HG02970 (cell line): ENCODE results near the gene TSTD2.
"Not testable (repeated sequence)": the region's sequence is repeated elsewhere in the genome, so short reads cannot be mapped to it uniquely, and the experiment has no call there.

Experiments
- ATAC-seq: cut with Tn5 transposase; IDR thresholded peaks from one replicate; pipeline ENCODE4 v1.9.1; 2021; ENCODE audit warnings: mild to moderate bottlenecking, moderate library complexity, moderate number of reproducible peaks; ENCODE audit not compliant: unreplicated experiment, low FRiP score

TSTD2 gene

DNA sequence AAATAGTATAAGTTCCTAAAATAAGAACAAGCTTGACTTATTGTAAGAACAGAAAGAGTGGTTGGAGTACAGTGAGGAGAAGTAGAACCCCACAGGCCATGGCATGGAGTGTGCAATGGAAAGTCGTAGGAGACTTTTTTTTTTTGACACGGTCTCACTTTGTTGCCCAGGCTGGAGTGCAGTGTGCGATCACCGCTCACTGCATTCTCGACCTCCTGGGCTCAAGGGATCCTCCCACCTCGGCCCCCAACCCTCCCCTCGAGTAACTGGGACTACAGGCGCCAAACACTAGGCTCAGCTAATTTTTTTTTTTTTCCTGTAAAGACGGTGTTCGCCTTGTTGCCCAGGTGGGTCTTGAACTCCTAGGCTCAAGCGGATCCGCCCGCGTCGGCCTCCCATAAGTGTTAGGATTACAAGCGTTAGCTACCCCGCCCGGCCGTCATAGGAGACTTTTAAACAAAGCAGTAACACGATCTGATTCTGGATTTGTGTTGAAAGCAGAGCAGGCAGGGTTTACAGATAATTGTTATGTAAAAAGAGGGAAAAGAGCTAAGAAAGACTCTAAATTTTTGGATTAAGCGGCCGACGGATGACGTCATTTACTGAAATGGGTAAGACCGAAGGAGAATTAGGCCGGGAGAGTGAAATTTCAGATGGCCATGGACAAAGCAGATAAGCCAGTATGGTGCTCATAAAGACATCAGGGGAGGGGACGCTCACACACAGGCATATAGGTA, 752 bp downstream of the TSTD2 start:
- ATAC-seq = peak; percentile 17

DNA sequence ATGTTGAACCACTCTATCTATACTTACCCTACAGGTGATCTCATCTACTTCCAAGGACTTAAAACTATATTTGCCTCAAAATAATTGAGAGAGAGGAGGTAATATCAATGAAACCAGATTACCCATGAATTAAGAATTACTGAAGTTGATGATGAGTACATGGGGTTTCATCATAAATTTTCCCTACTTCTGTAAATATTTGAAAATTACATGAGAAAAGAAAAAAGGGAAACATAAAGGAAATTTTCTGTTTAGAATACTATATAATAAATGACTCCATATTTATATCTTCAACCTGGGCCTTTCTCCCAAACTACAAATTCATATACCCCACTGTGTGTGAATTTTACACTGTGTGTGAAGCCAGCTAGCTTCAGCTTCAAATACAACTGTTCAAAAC, 2.6 kb downstream of the TSTD2 start:
- no peak for ATAC-seq

DNA sequence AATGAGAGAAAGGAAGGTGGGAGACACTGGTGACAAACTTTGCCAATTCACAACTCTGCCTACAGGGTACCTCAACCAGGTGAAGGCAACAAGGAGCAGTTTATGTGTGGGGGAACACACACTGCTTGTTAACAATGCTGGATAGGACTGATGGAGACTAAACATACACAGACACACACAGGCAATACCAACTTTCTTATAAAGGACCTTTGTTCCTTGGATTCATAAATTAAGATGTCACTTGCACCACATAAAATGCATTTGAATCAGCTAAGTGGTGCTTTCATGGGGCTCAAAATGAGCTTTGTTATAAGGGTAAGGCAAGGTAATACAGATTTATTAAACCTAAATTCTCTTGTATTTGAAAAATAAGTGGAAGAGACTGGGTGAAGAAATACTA, 4.0 kb downstream of the TSTD2 start:
- ATAC-seq = no peak

DNA sequence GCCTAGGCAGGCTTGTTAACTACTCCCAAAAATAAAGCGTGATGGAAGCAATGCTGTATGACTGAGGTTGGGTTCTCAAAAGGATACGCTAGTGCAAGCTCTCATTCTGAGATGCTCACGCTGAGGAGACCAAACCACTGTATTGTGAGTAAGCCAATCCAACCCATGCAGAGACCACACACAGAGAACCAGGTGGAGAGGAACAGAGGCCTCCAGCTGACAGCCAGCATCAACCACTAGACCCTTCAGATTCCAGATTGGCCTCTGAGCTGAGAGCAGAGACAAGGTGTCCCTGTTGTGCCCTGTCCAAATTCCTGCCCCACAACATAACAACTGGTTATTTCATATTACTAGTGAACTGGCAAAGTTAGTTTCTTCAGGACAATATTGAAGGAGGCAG, 4.5 kb downstream of the TSTD2 start:
- no peak for ATAC-seq

DNA sequence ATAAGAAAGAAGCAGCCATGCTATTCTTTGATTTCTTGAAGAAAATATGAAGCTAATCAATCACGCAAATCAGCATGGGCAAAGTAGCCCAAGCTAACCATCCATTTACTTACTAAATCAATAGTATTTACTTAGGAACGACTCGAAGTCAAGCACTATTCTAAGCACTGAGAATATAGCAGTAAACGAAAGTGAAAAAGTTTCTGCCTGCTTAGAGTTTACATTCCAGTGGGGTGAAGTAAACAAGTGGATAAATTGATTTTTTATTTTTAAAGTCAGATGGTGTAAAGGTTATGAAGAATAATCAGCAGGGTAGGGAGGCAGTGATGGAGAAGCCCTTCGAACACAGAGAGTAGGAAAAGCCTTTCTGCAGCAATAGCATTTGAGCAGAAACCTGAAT, 5.5 kb downstream of the TSTD2 start:
- ATAC-seq = no peak

DNA sequence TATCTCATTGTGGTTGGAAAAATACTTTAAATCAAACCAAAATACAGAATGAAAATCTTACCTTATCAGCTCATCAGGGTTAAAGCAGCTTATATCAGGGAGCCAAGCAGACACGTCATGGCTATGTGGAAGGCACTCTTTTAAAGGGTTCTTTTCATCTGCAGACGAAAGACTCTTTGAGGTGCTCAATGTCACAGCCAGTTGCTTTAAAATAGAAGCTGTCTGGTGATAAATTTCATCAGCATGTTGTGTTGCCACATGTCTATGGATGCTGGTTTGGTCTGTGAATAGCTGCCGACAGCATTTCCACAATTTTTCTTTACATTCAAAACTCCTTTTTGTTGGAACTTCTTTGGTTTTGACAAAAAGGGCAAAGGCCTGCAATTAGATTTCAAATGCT, 7.5 kb downstream of the TSTD2 start:
- no peak for ATAC-seq

DNA sequence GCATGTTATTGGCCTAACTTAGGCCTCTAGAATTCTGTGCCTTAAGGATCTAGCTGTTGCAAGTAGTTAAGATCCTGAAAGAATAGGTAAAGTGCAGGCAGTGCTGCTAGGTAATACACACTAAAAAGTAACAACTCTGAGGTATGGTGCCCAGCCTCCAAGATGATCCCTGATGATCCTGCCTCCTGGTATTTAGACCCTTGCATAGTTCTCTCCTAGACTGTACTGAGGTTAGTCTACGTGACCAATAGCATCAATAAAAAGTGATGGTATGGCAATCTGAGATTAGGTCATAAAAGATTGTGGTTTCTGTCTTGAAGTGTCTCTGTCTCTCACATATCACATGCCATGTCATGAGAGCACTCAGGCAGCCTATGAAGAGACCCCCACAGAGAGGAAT, 9.2 kb downstream of the TSTD2 start:
- no peak for ATAC-seq

DNA sequence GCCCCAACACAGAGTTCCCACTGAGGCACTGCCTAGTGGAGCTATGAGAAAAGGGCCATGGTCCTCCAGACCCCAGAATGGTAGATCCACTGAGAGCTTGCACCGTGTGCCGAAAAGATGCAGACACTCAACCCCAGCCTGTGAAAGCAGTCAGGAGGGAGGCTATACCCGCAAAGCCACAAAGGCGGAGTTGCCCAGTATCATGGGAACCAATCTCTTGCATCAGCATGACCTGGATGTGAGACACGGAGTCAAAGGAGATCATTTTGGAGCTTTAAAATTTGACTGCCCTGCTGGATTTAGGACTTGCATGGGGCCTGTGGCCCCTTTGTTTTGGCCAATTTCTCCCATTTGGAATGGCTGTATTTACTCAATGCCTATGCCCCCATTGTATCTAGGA, 10.7 kb downstream of the TSTD2 start:
- not testable (repeated sequence) for ATAC-seq

DNA sequence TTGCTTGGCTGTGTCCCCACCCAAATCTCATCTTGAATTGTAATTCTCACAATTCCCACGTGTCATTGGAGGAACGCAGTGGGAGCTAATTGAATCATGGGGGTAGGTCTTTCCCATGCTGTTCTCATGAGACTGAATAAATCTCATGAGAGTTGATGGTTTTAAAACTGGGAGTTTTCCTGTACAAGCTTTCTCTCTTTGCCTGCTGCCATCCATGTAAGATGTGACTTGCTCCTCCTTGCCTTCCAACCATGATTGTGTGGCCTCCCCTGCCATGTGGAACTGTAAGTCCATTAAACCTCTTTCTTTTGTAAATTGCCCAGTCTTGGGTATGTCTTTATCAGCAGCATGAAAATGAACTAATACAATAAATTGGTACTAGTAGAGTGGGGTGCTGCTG, 13.1 kb downstream of the TSTD2 start:
- ATAC-seq = not testable (repeated sequence)

DNA sequence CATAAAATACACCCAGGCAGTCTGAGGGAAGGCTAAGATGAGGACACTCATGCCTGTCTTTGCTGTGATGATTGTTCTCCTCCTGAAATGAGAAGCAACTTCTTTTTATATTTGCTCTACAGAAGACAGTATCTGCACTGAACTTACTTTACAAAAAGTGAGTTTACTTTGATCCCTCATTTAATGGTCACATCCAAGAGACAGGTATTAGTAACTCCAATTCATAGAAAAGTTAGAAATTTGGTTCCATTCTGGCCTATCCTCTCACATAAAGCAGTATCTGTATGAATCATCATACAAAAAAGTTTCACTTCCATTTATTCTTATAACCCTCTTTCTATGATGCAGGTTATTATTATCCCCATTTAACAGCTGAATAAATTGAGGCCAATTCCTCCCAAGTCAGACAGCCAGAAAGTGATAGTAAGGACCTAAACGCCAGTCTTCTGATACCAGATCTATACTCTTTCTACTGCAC, 15.2 kb downstream of the TSTD2 start:
- ATAC-seq = no peak

DNA sequence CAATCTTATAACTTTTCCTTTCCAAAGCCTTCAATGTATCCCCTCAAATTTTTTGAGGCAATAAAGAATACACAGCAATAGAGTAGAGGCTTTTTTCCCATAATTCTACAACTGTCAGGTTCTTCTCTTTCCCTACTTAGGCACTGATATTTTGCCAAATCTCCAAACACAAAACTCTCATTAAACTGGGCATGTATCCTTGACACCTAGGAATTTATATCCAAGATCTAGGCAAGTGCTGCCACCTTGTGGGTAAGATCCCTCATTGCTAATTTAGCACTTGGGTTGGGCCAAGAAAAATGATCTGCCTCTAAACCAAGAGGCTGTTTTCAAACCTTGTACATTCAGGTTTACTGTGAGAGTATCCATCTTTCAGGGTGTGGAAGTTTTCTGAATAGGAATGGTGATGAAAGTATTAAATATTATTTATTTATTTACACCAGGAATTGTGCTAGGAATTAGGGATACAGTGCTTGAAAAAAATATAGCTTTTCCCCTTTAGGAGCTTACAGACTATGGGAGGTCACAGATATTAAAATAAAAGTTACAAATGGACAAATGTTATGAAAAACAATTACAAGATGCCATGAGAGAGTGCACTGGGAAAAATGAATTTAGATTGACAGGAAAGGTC, 17.6 kb downstream of the TSTD2 start:
- no peak for ATAC-seq

DNA sequence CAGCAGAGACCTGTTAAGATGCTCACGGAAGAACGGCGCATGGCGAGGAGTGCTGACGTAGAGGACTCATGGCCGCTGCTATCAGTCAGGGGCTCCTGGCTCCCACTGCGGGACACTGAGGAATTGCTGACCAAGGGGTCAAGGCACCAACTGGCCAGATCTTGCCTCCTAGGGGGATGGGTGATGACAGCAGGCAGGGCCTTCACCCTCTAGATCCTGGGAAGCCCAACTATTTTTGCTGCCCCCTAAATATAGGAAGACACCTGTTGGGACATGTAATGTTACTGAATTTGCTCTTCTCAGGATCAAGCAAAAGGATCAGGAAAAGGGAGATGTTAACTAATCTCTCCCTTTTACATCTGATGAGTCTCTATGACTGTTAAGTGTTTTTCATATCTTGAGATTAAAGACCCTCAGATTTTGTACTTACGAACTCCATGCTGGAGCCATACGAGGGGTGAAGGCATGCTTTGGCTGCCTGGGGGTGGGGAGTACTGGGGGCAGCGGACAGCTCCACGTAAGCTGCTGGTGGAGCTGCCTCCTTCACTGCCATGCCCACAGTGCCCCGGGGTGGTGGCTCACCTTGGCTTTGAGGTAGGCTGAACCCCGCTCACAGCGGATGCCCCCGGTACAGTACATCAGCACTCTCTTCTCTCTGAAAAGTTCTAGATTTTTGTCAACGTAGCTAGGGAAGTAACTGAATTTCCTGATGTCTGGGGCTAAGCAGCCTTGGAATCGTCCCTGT, 28.1 kb downstream of the TSTD2 start:
- ATAC-seq = no peak

DNA sequence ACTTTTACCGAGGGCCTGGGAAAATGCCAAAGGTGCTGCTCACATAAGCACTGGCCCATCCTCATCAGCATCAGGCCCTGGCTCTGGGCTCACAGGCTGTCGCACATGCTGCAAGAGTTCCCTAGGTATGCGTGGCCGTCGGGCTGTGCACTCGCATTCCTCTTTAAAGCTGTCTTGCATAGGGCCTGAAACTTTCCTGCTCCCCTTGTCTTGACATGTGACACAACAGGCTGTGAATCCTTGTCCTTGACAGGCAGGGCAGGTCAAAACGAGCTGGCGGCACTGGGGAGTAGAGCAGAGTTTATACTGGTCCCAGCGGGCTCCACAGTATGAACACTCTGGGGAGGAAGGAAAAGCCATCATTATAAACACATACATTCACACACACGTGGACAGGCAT, 30.7 kb downstream of the TSTD2 start:
- no peak for ATAC-seq

DNA sequence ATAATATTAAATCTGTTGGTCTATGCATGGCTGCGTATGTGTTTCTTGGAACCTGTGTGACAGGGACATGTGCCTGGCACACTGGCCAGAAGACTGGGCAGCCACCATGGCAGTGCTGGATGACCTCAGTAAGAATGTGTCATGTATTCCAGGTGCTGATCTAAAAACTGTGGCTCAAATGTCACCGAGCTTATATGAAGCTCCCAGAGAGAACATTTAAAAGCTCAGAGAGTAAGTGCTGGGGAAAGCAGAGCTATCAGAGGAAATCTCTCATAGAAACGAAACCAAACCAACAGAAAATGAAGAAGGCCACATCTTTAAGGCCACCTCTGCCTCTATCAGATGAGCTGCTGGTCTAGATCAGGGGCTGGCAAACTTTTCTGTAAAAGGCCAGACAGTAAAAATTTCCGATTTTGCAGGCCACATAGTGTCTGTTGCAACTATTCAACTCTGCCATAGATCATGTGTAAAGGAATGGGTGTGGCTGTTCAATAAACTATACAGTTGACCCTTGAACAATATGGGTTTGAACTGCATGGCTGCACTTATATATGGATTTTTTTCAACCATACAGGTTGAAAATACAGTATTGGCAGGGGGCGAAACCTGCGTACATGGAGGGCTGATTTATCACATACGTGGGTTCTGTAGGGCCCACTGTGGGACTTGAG, 31.8 kb downstream of the TSTD2 start:
- no peak for ATAC-seq

DNA sequence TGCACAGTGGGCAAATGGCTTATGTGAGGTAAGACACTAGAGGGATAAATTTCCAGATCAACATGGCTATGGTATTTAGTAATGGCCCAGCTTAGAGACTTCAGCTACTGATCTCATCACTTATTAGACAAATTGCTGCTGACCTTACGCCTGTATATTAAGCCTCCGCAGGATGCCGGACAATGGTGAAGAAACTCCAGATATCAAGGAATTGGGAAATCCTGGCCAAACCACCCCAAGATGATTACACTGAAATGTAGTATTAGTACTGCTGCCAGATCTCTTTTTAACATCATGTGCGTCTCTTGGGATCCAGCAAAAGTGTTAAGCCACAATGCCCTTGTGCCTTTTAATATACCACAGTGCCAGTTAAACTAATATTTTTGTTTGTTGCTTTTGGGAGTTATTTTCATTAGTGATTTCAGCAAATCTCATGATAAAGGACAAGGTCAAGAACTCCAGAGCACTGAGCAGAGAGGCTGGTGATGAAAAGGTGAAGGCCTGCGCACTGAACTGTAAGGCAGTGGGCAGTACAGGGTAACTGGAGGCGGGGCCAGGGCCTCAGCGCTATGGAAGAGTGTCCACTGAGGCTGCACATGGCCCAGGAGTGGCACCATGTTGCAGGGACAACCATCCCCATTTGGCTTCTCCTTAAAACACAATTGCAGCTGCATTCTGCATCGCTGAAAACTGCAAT, 32.5 kb downstream of the TSTD2 start:
- no peak for ATAC-seq

DNA sequence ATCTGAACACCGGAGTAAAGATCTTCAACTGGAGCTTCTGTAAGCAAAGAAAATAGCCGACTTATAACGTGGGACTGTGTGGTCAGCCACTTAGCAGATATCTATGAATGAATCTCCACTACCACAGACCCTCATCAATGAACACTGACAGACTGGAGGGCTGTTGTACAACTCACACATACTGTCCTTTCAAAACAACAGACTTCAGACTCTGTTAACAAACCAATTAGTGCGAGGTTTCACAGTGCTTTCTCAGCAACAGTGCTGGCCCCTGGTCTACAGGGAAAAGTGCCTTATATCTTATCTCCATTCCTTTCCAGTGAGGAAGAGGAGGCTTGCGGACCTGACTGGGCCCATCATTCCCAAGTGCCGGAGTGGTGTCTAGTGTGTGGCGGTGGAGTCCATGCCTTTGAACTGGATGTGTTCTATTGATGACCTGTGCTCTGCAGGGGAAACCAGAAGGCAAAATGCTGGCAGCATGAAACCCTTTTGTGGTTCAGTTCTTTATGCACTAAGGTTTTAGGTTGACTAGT, 33.8 kb downstream of the TSTD2 start:
- ATAC-seq = no peak

DNA sequence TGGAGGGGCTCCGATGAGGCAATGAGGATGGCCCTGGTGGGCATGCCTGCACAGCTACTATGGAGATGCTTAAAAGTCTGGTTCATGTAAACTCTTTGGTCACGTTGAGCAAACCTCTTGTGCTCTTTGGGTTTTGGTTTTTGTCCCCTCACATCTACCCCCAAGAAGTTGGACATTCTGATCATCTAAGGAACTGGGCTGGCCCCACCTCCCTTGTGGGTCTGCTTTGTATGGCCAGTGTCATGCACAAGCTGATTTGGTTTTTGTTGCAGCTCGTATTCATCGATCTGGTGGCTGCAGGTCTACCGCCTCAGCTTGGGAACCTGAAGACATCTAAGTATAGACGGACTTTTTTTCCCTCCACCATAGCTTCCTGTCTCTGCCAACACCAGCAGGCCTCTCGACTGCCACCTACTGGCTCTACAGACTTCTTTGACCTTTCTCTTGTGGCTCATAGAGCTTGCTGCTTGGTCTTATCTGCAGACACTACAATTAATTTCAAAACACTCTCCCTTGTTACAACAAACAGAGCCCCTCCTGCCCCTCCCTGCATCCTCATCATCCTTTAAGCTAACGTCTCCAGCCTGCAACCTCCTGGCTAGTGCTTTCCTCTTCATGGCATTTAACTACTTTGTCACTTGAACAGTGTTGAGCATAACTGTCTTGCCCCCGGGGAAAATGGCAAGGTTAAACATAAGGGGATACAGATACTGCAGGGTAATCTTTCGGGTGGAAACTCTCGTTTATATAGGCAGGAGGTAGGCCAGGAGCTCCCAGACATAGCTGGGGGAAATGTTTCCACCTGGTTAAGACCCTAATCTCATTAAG, 34.5 kb downstream of the TSTD2 start:
- peak; percentile 77 for ATAC-seq

DNA sequence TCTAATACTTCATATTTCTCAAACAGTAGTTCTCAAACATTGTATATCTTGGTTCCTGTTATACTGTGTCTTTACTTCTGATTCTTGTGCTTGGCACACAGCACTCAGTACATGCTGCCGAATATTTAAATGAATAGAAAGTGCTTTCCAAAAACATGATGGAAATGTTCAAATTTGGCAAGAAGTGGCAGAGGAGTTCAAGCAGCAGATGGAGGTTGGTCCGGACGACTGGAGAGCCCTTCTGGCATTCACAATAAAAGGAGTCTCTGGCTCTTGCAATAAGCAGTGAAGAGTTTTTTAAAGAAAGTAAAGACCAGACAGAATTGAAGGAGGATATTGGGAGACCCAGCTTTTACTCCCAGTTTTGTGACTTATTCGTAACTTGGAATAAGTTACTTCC, 36.3 kb downstream of the TSTD2 start:
- ATAC-seq = no peak

DNA sequence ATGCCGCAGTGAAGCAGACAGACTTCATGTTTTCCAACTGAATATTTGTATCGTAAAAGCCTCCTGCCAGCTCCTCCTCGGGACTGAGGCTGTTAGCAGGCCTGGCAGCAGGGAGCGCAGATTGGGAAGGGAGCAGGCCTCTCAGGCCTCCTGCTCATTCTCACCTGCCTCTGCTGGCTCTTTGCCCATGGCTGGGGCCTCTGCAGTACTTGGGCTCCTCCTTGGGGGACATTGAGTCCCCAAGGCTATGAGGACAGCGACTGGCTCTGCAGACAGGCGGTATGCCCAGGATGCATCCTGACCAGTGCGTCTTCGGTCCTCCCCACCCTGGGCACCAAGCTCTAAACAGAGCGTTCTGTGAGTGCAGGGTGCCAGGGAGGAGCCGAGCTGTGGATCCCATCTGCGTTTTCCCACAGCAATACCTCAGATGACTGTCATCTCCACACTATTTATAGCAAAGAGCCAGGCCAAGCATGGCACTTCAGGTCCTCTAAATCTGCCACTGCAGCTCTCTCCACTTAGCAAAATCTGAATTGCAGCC, 38.7 kb downstream of the TSTD2 start:
- ATAC-seq = no peak
